HepG2 (cell line): Measurements from ENCODE around the gene TRPM5. TPM values are rescaled to one million over a fixed set of nuclear protein-coding genes. Genes with fewer than 3 reads are reported as not detected.

ENCODE experiments used
- ATAC-seq: fragments of 200-7000 bp; cut with Tn5 transposase; 3 replicates; pipeline ENCODE4 v1.9.1; 2020; ENCODE audit warnings: mild to moderate bottlenecking, moderate library complexity
- BruUV-seq: library from RNA; stranded (reverse); fragments of 400-500 nt; replicated peaks from 2 replicates; lab custom pipeline; 2021; lab: Mats Ljungman, UMichigan
- CTCF ChIA-PET: fragments of 300-600 bp; formaldehyde crosslinking; extraction: SDS; loops from one replicate; lab custom pipeline; 2021; ENCODE audit warnings: low total read pairs, inconsistent platforms, low intra/inter-chr PET ratio; lab: Yijun Ruan, JAX
- POLR2A ChIA-PET: fragments of 350-600 bp; sonication (Branson Sonifier 250); formaldehyde crosslinking; loops from one replicate; lab custom pipeline; 2020; ENCODE audit warnings: antibody characterized with exemption, inconsistent platforms; lab: Yijun Ruan, JAX
- DNase-seq: peaks from one replicate; pipeline ENCODE4 v3.0.0-alpha.2; 2015; ENCODE audit warnings: low spot score
- FAIRE-seq: peaks from 3 replicates; lab custom pipeline; 2011; peaks lifted over from hg19 to GRCh38; lab: Jason Lieb, UNC
- H2AFZ ChIP-seq: one replicate; pipeline ENCODE4 v1.6.1; 2011; ENCODE audit warnings: low read length, inconsistent platforms
- H3K27ac ChIP-seq: fragments of 300-600 bp; 3 replicates; pipeline ENCODE4 v1.8.0; 2011; ENCODE audit warnings: mixed run types, mild to moderate bottlenecking, mixed read lengths, low read length, inconsistent platforms; ENCODE audit not compliant: insufficient read depth; ENCODE audit errors: extremely low read length
- H3K27me3 ChIP-seq, 2 experiments: fragments of 200-600 bp in 1 of 2; 2 replicates in 1 of 2; 3 replicates in 1 of 2; pipeline versions ENCODE4 v1.6.0 to v1.8.0; 2011; ENCODE audit warnings: low read length in 2 of 2, mild to moderate bottlenecking in 2 of 2, moderate library complexity in 2 of 2, inconsistent platforms in 1 of 2; ENCODE audit not compliant: insufficient read depth in 2 of 2, control insufficient read depth in 1 of 2
- H3K36me3 ChIP-seq, 2 experiments: fragments of 200-600 bp in 1 of 2; replicated peaks in 1 of 2; 2 replicates in 1 of 2; 3 replicates in 1 of 2; pipeline versions ENCODE4 v1.5.1 to v1.8.0; 2011; ENCODE audit warnings: low read length in 2 of 2, inconsistent platforms in 1 of 2; ENCODE audit not compliant: insufficient read depth in 2 of 2, control insufficient read depth in 1 of 2
- H3K4me1 ChIP-seq: 2 replicates; pipeline ENCODE4 v1.5.1; 2012; ENCODE audit warnings: low read length, inconsistent platforms; ENCODE audit not compliant: insufficient read depth
- H3K4me2 ChIP-seq: 2 replicates; pipeline ENCODE4 v1.6.0; 2011; ENCODE audit warnings: low read depth, low read length, inconsistent platforms
- H3K4me3 ChIP-seq, 3 experiments: fragments of 200-600 bp in 1 of 3; sonication (generic), shearing (Covaris generic) in 1 of 3; replicated peaks in 1 of 3; 2 replicates each; pipeline ENCODE4 v1.5.1; 2011 to 2016; ENCODE audit warnings: low read length in 3 of 3, inconsistent platforms in 2 of 3, low read depth in 2 of 3, mild to moderate bottlenecking in 2 of 3, control low read depth in 1 of 3, mixed read lengths in 1 of 3; ENCODE audit not compliant: insufficient read depth in 1 of 3
- H3K79me2 ChIP-seq: one replicate; pipeline ENCODE4 v1.6.1; 2011; ENCODE audit warnings: low read length, inconsistent platforms; ENCODE audit not compliant: insufficient read depth
- H3K9ac ChIP-seq: 2 replicates; pipeline ENCODE4 v1.6.0; 2011; ENCODE audit warnings: mild to moderate bottlenecking, low read depth, low read length, inconsistent platforms; ENCODE audit not compliant: insufficient read depth
- H3K9me3 ChIP-seq: 2 replicates; pipeline ENCODE4 v1.5.1; 2012; ENCODE audit warnings: mild to moderate bottlenecking, low read length
- H4K20me1 ChIP-seq: 2 replicates; pipeline ENCODE4 v1.6.0; 2011; ENCODE audit warnings: inconsistent platforms, mild to moderate bottlenecking, low read length, moderate library complexity; ENCODE audit not compliant: insufficient read depth
- CAMTA2 ChIP-seq: sonication (generic); formaldehyde crosslinking; IDR thresholded peaks from 2 replicates; pipeline ENCODE4 v1.4.0; 2020; ENCODE audit warnings: mild to moderate bottlenecking, missing genetic modification reagents, borderline replicate concordance
- HNRNPLL ChIP-seq: fragments of 200-400 bp; formaldehyde crosslinking; IDR thresholded peaks from 2 replicates; pipeline ENCODE4 v1.6.1; 2017; ENCODE audit warnings: mild to moderate bottlenecking, low read depth, low read length; ENCODE audit not compliant: poor library complexity, severe bottlenecking
- MLLT10 ChIP-seq: sonication (generic); formaldehyde crosslinking; IDR thresholded peaks from 2 replicates; pipeline ENCODE4 v1.4.0; 2020; ENCODE audit warnings: missing genetic modification reagents
- RBAK ChIP-seq: sonication (generic); formaldehyde crosslinking; IDR thresholded peaks from 2 replicates; pipeline ENCODE4 v1.5.1; 2020; ENCODE audit warnings: mild to moderate bottlenecking, missing genetic modification reagents
- RELA ChIP-seq: sonication (generic); formaldehyde crosslinking; IDR thresholded peaks from 2 replicates; pipeline ENCODE4 v1.4.0; 2020; ENCODE audit warnings: missing genetic modification reagents
- SCMH1 ChIP-seq: sonication (generic); formaldehyde crosslinking; IDR thresholded peaks from 2 replicates; pipeline ENCODE4 v1.9.0; 2021; ENCODE audit warnings: missing genetic modification reagents, mild to moderate bottlenecking, borderline replicate concordance
- TOPORS ChIP-seq: sonication (generic); formaldehyde crosslinking; IDR thresholded peaks from 2 replicates; pipeline ENCODE4 v1.8.0; 2023; ENCODE audit warnings: mild to moderate bottlenecking, missing genetic modification reagents
- ZC3H4 ChIP-seq: sonication (generic); formaldehyde crosslinking; IDR thresholded peaks from 2 replicates; pipeline ENCODE4 v1.4.0; 2020; ENCODE audit warnings: missing genetic modification reagents, borderline replicate concordance
- ZNF143 ChIP-seq: sonication (generic); formaldehyde crosslinking; IDR thresholded peaks from 2 replicates; pipeline ENCODE4 v1.4.0; 2020; ENCODE audit warnings: missing genetic modification reagents
- WGBS: methylation state at CpG from one replicate; pipeline ENCODE4 v1.1.6; 2017; ENCODE audit warnings: low lambda C conversion rate; 5-methylcytosine and 5-hydroxymethylcytosine counted together
- in situ Hi-C: cut with HindIII; loops from 2 replicates; pipeline ENCODE4 v1.10.0; 2017; ENCODE audit warnings: low pct_unique_long_range_greater_than_20kb; ENCODE audit not compliant: extremely low pct_ligation_motif_present
- intact Hi-C: fragments of 100-400 bp; cut with micrococcal nuclease; formaldehyde crosslinking; loops from one replicate; pipeline ENCODE4 v1.10.0; 2022; ENCODE audit not compliant: unreplicated experiment
- polyA plus RNA-seq, 8 experiments: library from polyadenylated mRNA; depleted of rRNA in 3 of 8; stranded (reverse) in 7 of 8; unstranded in 1 of 8; fragments of >200 nt; fragmentation: Illumina TruSeq in 4 of 8; extraction: Trizol in 4 of 8; gene quantifications; 2 replicates each; pipeline versions ENCODE4 v1.2.1 to v1.2.3, GENCODE V29; 2011 to 2016; ENCODE audit warnings: low read depth in 4 of 8, missing spikeins in 1 of 8, mixed read lengths in 1 of 8; ENCODE audit not compliant: insufficient read depth in 1 of 8
- total RNA-seq, 5 experiments: library from RNA; depleted of rRNA; stranded (reverse); fragments of >200 nt; fragmentation: Illumina TruSeq; extraction: Trizol; gene quantifications; 2 replicates each; pipeline ENCODE4 v1.2.3, GENCODE V29; 2016; ENCODE audit warnings: low read depth in 1 of 5
- TF ChIP-seq, protein P1 (sequence below): sonication (generic); formaldehyde crosslinking; IDR thresholded peaks from 2 replicates; pipeline ENCODE4 v1.5.1; 2020; ENCODE audit warnings: mild to moderate bottlenecking, missing genetic modification reagents, moderate library complexity
- TF ChIP-seq, protein P2 (sequence below): sonication (generic); formaldehyde crosslinking; IDR thresholded peaks from 2 replicates; pipeline ENCODE4 v1.4.0; 2020; ENCODE audit warnings: missing genetic modification reagents

TRPM5 gene
- total and polyA plus RNA-seq, 2 of the 13 experiments (the other 11 are each of a cell fraction or from before 2014, with no cell fraction given), result 0.12 TPM; not detected in 1

DNA sequence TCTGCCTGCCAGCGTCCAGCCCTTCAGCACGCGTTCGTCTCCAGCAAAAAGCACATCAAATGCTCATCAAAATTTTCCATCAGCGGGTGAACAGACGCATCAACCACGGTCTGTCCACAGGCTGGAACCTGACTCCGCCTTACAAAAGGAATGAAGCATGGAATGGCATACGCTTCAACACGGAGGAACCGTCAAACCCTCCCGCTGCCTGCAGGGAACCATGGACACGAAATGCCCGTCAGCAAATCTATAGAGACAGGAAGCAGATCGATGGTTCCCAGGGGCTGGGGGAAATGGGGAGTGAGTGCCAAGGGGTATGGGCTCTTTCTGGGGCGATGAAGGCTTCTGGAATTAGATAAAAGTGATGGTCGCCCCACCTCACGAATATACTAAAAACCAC is 27.5 kb downstream of the TRPM5 start (continued):
- no peak for TF ChIP-seq MLLT10 (CRISPR knock-in tag)

DNA sequence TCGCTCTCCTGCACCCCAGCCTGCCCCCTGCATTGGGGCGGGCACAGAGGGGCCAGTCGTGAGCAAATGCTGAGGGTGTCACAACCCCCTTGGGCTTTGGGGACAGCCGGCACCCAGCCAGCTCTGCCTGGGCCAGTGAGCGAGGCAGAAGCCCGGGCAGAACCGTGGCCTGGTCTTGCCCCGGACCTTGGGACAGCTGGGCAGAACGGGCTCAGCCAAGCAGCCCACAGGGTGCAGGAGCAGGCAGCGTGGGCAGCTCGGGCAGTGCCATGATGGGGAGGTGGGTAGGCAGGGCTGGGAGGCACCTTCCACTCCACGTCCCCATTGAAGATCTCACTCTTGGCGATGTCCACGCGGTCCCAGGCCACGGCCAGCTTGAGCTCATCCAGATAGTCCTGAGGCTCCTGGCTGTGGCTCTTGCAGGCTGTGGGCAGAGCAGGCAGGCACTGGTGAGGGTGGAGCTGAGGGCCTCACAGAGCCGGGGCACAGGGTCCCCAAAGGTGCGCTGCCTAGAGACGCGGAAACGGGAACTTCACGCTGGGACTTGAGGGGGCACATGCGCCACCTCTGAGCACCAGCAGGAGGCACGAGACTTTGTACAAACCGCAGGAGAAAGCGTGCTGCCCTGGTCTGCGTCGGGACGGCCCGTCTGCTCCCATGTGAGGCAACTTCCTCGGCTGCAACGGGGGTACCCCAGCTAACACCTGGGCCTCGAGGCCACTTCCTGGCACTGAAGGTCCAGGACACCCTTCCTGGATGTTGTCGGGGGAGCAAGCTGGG is 28.5 kb downstream of the TRPM5 start:
- ChIA-PET CTCF (interaction anchor here (1.6 kb wide), 1 partner anchor 110 kb away, joined by 3 read pairs; no protein-coding TSS in a partner anchor), POLR2A (no interaction called here)
- Histone ChIP-seq H3K4me3 (no peak overlapping the region), H3K27me3 (peaks cover 0 to 1% of the 10 kb centered on the region in 2 experiments; a peak in 1 of 5 replicates), H3K79me2 (no peaks in the 10 kb centered on the region), H3K4me1 (peaks cover 33% of the 10 kb centered on the region), H3K9me3 (no peaks in the 10 kb centered on the region), H3K36me3 (no peaks in the 10 kb centered on the region), H4K20me1 (no peaks in the 10 kb centered on the region), H2AFZ (no peak overlapping the region), H3K9ac (no peak overlapping the region), H3K4me2 (no peak overlapping the region), H3K27ac (no peak overlapping the region)
- DNase-seq, result no peak
- FAIRE-seq, result no peak
- ATAC-seq, result no peak
- no TSS peak for BruUV-seq
- 78% methylated on average over 15 of the region's 34 CpGs for WGBS
- TF ChIP-seq, protein P1, sequence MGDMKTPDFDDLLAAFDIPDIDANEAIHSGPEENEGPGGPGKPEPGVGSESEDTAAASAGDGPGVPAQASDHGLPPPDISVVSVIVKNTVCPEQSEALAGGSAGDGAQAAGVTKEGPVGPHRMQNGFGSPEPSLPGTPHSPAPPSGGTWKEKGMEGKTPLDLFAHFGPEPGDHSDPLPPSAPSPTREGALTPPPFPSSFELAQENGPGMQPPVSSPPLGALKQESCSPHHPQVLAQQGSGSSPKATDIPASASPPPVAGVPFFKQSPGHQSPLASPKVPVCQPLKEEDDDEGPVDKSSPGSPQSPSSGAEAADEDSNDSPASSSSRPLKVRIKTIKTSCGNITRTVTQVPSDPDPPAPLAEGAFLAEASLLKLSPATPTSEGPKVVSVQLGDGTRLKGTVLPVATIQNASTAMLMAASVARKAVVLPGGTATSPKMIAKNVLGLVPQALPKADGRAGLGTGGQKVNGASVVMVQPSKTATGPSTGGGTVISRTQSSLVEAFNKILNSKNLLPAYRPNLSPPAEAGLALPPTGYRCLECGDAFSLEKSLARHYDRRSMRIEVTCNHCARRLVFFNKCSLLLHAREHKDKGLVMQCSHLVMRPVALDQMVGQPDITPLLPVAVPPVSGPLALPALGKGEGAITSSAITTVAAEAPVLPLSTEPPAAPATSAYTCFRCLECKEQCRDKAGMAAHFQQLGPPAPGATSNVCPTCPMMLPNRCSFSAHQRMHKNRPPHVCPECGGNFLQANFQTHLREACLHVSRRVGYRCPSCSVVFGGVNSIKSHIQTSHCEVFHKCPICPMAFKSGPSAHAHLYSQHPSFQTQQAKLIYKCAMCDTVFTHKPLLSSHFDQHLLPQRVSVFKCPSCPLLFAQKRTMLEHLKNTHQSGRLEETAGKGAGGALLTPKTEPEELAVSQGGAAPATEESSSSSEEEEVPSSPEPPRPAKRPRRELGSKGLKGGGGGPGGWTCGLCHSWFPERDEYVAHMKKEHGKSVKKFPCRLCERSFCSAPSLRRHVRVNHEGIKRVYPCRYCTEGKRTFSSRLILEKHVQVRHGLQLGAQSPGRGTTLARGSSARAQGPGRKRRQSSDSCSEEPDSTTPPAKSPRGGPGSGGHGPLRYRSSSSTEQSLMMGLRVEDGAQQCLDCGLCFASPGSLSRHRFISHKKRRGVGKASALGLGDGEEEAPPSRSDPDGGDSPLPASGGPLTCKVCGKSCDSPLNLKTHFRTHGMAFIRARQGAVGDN, result peak; percentile 27; the same call in 1 of the 2 replicates
- TF ChIP-seq ZC3H4 (CRISPR knock-in tag), result no peak
- no peak for TF ChIP-seq RELA (CRISPR knock-in tag)
- TF ChIP-seq ZNF143 (CRISPR knock-in tag), result no peak
- TF ChIP-seq, protein P2, sequence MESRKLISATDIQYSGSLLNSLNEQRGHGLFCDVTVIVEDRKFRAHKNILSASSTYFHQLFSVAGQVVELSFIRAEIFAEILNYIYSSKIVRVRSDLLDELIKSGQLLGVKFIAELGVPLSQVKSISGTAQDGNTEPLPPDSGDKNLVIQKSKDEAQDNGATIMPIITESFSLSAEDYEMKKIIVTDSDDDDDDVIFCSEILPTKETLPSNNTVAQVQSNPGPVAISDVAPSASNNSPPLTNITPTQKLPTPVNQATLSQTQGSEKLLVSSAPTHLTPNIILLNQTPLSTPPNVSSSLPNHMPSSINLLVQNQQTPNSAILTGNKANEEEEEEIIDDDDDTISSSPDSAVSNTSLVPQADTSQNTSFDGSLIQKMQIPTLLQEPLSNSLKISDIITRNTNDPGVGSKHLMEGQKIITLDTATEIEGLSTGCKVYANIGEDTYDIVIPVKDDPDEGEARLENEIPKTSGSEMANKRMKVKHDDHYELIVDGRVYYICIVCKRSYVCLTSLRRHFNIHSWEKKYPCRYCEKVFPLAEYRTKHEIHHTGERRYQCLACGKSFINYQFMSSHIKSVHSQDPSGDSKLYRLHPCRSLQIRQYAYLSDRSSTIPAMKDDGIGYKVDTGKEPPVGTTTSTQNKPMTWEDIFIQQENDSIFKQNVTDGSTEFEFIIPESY, result peak; percentile 94
- no peak for TF ChIP-seq CAMTA2 (CRISPR knock-in tag)
- no peak for TF ChIP-seq HNRNPLL
- TF ChIP-seq RBAK, result no peak
- no peak for TF ChIP-seq TOPORS (CRISPR knock-in tag)
- TF ChIP-seq SCMH1, result no peak
- in situ Hi-C loops, result loop anchor here (5.0 kb wide), 2 partner anchors 103 to 213 kb away; no protein-coding TSS in a partner anchor
- intact Hi-C loops, result no loop called here
